HepG2 (cell line): ENCODE data around the gene GBA2. TPM values are rescaled to one million over a fixed set of nuclear protein-coding genes. Genes with fewer than 3 reads are reported as not detected.

Experiments
- ATRX ChIP-seq: sonication (generic); formaldehyde crosslinking; IDR thresholded peaks from 2 replicates; pipeline ENCODE4 v1.4.0; 2020; ENCODE audit warnings: missing genetic modification reagents, borderline replicate concordance
- CAMTA2 ChIP-seq: sonication (generic); formaldehyde crosslinking; IDR thresholded peaks from 2 replicates; pipeline ENCODE4 v1.4.0; 2020; ENCODE audit warnings: mild to moderate bottlenecking, missing genetic modification reagents, borderline replicate concordance
- CBX1 ChIP-seq: IDR thresholded peaks from one replicate; pipeline ENCODE4 v1.6.1; 2016; ENCODE audit warnings: antibody characterized with exemption, low read depth
- CREB3 ChIP-seq: sonication (generic); formaldehyde crosslinking; IDR thresholded peaks from 2 replicates; pipeline ENCODE4 v1.5.0; 2020; ENCODE audit warnings: missing genetic modification reagents
- IKZF1 ChIP-seq: fragments of 450-650 bp; IDR thresholded peaks from 2 replicates; pipeline ENCODE4 v1.7.1; 2016
- PHB2 ChIP-seq: fragments of 450-650 bp; IDR thresholded peaks from 2 replicates; pipeline ENCODE4 v1.6.1; 2018; ENCODE audit not compliant: partially characterized antibody
- RFXAP ChIP-seq: sonication (generic); formaldehyde crosslinking; IDR thresholded peaks from 2 replicates; pipeline ENCODE4 v1.4.0; 2020; ENCODE audit warnings: missing genetic modification reagents, borderline replicate concordance
- RORA ChIP-seq: sonication (generic); formaldehyde crosslinking; IDR thresholded peaks from 2 replicates; pipeline ENCODE4 v1.5.0; 2020; ENCODE audit warnings: mild to moderate bottlenecking, missing genetic modification reagents, moderate library complexity
- YEATS4 ChIP-seq: sonication (generic); formaldehyde crosslinking; IDR thresholded peaks from 2 replicates; pipeline ENCODE4 v1.4.0; 2020; ENCODE audit warnings: missing genetic modification reagents, borderline replicate concordance
- ZFY ChIP-seq: sonication (generic); formaldehyde crosslinking; IDR thresholded peaks from 2 replicates; pipeline ENCODE4 v1.4.0; 2020; ENCODE audit warnings: missing genetic modification reagents
- ZNF234 ChIP-seq: sonication (generic); formaldehyde crosslinking; conservative IDR thresholded peaks from 2 replicates; pipeline ENCODE4 v1.5.1; 2020; ENCODE audit warnings: mild to moderate bottlenecking, missing genetic modification reagents
- ZNF430 ChIP-seq: sonication (generic); formaldehyde crosslinking; IDR thresholded peaks from 2 replicates; pipeline ENCODE4 v1.9.0; 2021; ENCODE audit warnings: mild to moderate bottlenecking, missing genetic modification reagents
- ZNF619 ChIP-seq: sonication (generic); formaldehyde crosslinking; IDR thresholded peaks from 2 replicates; pipeline ENCODE4 v1.4.0; 2020; ENCODE audit warnings: mild to moderate bottlenecking, missing genetic modification reagents
- ZNF703 ChIP-seq: sonication (generic); formaldehyde crosslinking; IDR thresholded peaks from 2 replicates; pipeline ENCODE4 v1.5.1; 2020; ENCODE audit warnings: missing genetic modification reagents, mild to moderate bottlenecking, moderate library complexity, borderline replicate concordance
- ZNF761 ChIP-seq: sonication (generic); formaldehyde crosslinking; conservative IDR thresholded peaks from 2 replicates; pipeline ENCODE4 v1.4.0; 2020; ENCODE audit warnings: mild to moderate bottlenecking, missing genetic modification reagents
- ZSCAN20 ChIP-seq: sonication (generic); formaldehyde crosslinking; IDR thresholded peaks from 2 replicates; pipeline ENCODE4 v1.4.0; 2020; ENCODE audit warnings: missing genetic modification reagents, mild to moderate bottlenecking, borderline replicate concordance
- polyA plus RNA-seq, 8 experiments: library from polyadenylated mRNA; depleted of rRNA in 3 of 8; stranded (reverse) in 7 of 8; unstranded in 1 of 8; fragments of >200 nt; fragmentation: Illumina TruSeq in 4 of 8; extraction: Trizol in 4 of 8; gene quantifications; 2 replicates each; pipeline versions ENCODE4 v1.2.1 to v1.2.3, GENCODE V29; 2011 to 2016; ENCODE audit warnings: low read depth in 4 of 8, missing spikeins in 1 of 8, mixed read lengths in 1 of 8; ENCODE audit not compliant: insufficient read depth in 1 of 8
- total RNA-seq, 5 experiments: library from RNA; depleted of rRNA; stranded (reverse); fragments of >200 nt; fragmentation: Illumina TruSeq; extraction: Trizol; gene quantifications; 2 replicates each; pipeline ENCODE4 v1.2.3, GENCODE V29; 2016; ENCODE audit warnings: low read depth in 1 of 5
- TF ChIP-seq, protein P1 (sequence below): sonication (generic); formaldehyde crosslinking; IDR thresholded peaks from 2 replicates; pipeline ENCODE4 v1.4.0; 2020; ENCODE audit warnings: missing genetic modification reagents, borderline replicate concordance
- TF ChIP-seq, protein P2 (sequence below): sonication (generic); formaldehyde crosslinking; IDR thresholded peaks from 2 replicates; pipeline ENCODE4 v1.4.0; 2020; ENCODE audit warnings: missing genetic modification reagents
- TF ChIP-seq, protein P3 (sequence below): sonication (generic); formaldehyde crosslinking; IDR thresholded peaks from 2 replicates; pipeline ENCODE4 v1.5.0; 2020; ENCODE audit warnings: missing genetic modification reagents

The GBA2 gene
- total and polyA plus RNA-seq, 2 of the 13 experiments (the other 11 are each of a cell fraction or from before 2014, with no cell fraction given): 37.5 to 86.1 TPM

- TF ChIP-seq, protein P1, sequence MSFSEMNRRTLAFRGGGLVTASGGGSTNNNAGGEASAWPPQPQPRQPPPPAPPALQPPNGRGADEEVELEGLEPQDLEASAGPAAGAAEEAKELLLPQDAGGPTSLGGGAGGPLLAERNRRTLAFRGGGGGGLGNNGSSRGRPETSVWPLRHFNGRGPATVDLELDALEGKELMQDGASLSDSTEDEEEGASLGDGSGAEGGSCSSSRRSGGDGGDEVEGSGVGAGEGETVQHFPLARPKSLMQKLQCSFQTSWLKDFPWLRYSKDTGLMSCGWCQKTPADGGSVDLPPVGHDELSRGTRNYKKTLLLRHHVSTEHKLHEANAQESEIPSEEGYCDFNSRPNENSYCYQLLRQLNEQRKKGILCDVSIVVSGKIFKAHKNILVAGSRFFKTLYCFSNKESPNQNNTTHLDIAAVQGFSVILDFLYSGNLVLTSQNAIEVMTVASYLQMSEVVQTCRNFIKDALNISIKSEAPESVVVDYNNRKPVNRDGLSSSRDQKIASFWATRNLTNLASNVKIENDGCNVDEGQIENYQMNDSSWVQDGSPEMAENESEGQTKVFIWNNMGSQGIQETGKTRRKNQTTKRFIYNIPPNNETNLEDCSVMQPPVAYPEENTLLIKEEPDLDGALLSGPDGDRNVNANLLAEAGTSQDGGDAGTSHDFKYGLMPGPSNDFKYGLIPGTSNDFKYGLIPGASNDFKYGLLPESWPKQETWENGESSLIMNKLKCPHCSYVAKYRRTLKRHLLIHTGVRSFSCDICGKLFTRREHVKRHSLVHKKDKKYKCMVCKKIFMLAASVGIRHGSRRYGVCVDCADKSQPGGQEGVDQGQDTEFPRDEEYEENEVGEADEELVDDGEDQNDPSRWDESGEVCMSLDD (CRISPR knock-in tag): peak; percentile 80; the same call in 1 of the 2 replicates
- TF ChIP-seq RORA (CRISPR knock-in tag) (no peak), ATRX (CRISPR knock-in tag) (no peak), ZNF234 (CRISPR knock-in tag) (no peak), IKZF1 (no peak), CREB3 (CRISPR knock-in tag) (no peak), ZFY (CRISPR knock-in tag) (peak; percentile 78), ZNF703 (no peak), ZNF761 (no peak), CAMTA2 (CRISPR knock-in tag) (no peak), ZNF619 (no peak), RFXAP (CRISPR knock-in tag) (peak; percentile 62; the same call in 1 of the 2 replicates), CBX1 (no peak), PHB2 (no peak), YEATS4 (peak; percentile 96), ZNF430 (peak; percentile 75), ZSCAN20 (CRISPR knock-in tag) (0 out of 2 replicates have a peak, but pooled peaks have one; percentile 34)
- TF ChIP-seq, protein P2, sequence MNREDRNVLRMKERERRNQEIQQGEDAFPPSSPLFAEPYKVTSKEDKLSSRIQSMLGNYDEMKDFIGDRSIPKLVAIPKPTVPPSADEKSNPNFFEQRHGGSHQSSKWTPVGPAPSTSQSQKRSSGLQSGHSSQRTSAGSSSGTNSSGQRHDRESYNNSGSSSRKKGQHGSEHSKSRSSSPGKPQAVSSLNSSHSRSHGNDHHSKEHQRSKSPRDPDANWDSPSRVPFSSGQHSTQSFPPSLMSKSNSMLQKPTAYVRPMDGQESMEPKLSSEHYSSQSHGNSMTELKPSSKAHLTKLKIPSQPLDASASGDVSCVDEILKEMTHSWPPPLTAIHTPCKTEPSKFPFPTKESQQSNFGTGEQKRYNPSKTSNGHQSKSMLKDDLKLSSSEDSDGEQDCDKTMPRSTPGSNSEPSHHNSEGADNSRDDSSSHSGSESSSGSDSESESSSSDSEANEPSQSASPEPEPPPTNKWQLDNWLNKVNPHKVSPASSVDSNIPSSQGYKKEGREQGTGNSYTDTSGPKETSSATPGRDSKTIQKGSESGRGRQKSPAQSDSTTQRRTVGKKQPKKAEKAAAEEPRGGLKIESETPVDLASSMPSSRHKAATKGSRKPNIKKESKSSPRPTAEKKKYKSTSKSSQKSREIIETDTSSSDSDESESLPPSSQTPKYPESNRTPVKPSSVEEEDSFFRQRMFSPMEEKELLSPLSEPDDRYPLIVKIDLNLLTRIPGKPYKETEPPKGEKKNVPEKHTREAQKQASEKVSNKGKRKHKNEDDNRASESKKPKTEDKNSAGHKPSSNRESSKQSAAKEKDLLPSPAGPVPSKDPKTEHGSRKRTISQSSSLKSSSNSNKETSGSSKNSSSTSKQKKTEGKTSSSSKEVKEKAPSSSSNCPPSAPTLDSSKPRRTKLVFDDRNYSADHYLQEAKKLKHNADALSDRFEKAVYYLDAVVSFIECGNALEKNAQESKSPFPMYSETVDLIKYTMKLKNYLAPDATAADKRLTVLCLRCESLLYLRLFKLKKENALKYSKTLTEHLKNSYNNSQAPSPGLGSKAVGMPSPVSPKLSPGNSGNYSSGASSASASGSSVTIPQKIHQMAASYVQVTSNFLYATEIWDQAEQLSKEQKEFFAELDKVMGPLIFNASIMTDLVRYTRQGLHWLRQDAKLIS: no peak
- TF ChIP-seq, protein P3, sequence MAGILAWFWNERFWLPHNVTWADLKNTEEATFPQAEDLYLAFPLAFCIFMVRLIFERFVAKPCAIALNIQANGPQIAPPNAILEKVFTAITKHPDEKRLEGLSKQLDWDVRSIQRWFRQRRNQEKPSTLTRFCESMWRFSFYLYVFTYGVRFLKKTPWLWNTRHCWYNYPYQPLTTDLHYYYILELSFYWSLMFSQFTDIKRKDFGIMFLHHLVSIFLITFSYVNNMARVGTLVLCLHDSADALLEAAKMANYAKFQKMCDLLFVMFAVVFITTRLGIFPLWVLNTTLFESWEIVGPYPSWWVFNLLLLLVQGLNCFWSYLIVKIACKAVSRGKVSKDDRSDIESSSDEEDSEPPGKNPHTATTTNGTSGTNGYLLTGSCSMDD (CRISPR knock-in tag): no peak
Measured at GRCh38 chr9:35732185-35732799, 16.7 kb downstream of the GBA2 start, which contains the start of the genes CREB3 and TLN1 (continued).
